Stimulated activated CD4-positive, alpha-beta T cell treated with anti-CD3 and anti-CD28 coated beads, Interleukin-1b, Interleukin-23, amount 100 ng/mL, for 24 hours (primary cell): ENCODE results near the gene EGR4.

ENCODE experiments used
- DNase-seq, 4 experiments: peaks; one replicate each; pipeline ENCODE4 v3.0.0-alpha.2; 2020; ENCODE audit warnings: low read depth in 4 of 4, low spot score in 1 of 4

EGR4 gene

GRCh38 chr2:73293534-73294171 is at the start of gene EGR4:
EGR4 (minus strand) TSS chr2:73293548; CDS start chr2:73293317, 231 bp downstream.
- DNase-seq: peak; percentile 71 to 88 (median 79)

- DNase-seq: no peak
Observed at GRCh38 chr2:73341039-73341438, 47.7 kb upstream of the EGR4 start.

- DNase-seq: no peak
Observed at GRCh38 chr2:73339201-73339600, 45.9 kb upstream of the EGR4 start.

GRCh38 chr2:73337828-73338227 is 44.5 kb upstream of the EGR4 start:
- DNase-seq: no peak

GRCh38 chr2:73334620-73335019 is 41.3 kb upstream of the EGR4 start:
- DNase-seq: no peak

- no peak for DNase-seq
Observed at GRCh38 chr2:73334045-73334444, 40.7 kb upstream of the EGR4 start.

- no peak for DNase-seq
Observed at GRCh38 chr2:73333564-73333963, 40.2 kb upstream of the EGR4 start.

GRCh38 chr2:73324126-73324725 is 30.9 kb upstream of the EGR4 start:
- DNase-seq: no peak

- DNase-seq: no peak
Observed at GRCh38 chr2:73323551-73323950, 30.2 kb upstream of the EGR4 start.

- DNase-seq: no peak
Observed at GRCh38 chr2:73314441-73314840, 21.1 kb upstream of the EGR4 start.

GRCh38 chr2:73307720-73308119 is 14.4 kb upstream of the EGR4 start:
- no peak for DNase-seq

GRCh38 chr2:73301636-73302035 is 8.3 kb upstream of the EGR4 start:
- no peak for DNase-seq

- DNase-seq: no peak
Observed at GRCh38 chr2:73300926-73301325, 7.6 kb upstream of the EGR4 start.

- DNase-seq: no peak
Observed at GRCh38 chr2:73297586-73297985, 4.2 kb upstream of the EGR4 start.

- no peak for DNase-seq
Observed at GRCh38 chr2:73297151-73297559, 3.8 kb upstream of the EGR4 start.

- no peak for DNase-seq
Observed at GRCh38 chr2:73295751-73296400, 2.5 kb upstream of the EGR4 start.

- DNase-seq: no peak
Observed at GRCh38 chr2:73294239-73294638, 891 bp upstream of the EGR4 start.

GRCh38 chr2:73292906-73293533 is 328 bp downstream of the EGR4 start:
- DNase-seq: no peak

- DNase-seq: no peak
Observed at GRCh38 chr2:73292316-73292905, 937 bp downstream of the EGR4 start.

GRCh38 chr2:73291461-73292315 is 1.7 kb downstream of the EGR4 start:
- DNase-seq: no peak

- DNase-seq: peak in 1 of 4 experiments; percentile 37
Observed at GRCh38 chr2:73291093-73291460, 2.3 kb downstream of the EGR4 start.
